Naive thymus-derived CD4-positive, alpha-beta T cell (primary cell): Measurements from ENCODE around the gene GMPPB. TPM values are rescaled to one million over a fixed set of nuclear protein-coding genes. Genes with fewer than 3 reads are reported as not detected.

Source experiments
- ATAC-seq: fragments of 150-1000 bp; cut with Tn5 transposase; 2 replicates; pipeline ENCODE4 v1.10.0; 2021; ENCODE audit warnings: mild to moderate bottlenecking, moderate library complexity
- CTCF ChIA-PET: fragments of 350-600 bp; sonication (Branson Sonifier 250); formaldehyde crosslinking; loops from one replicate; lab custom pipeline; 2021; ENCODE audit warnings: antibody characterized with exemption; lab: Charles Lee
- POLR2A ChIA-PET: fragments of 350-600 bp; sonication (Branson Sonifier 250); formaldehyde crosslinking; loops from one replicate; lab custom pipeline; 2021; ENCODE audit warnings: antibody characterized with exemption, inconsistent platforms; lab: Charles Lee
- DNase-seq, 9 donors: peaks; one replicate each; pipeline versions ENCODE4 v3.0.0 to v3.0.0-alpha.2; 2020 to 2022; ENCODE audit warnings: mixed read lengths in 1 of 9
- H3K27ac ChIP-seq: one replicate; pipeline ENCODE4 v1.7.0; 2013; ENCODE audit warnings: mild to moderate bottlenecking, low read depth, low read length, moderate library complexity
- H3K27me3 ChIP-seq, 2 donors: one replicate each; pipeline ENCODE4 v1.7.0; 2013; ENCODE audit warnings: low read length in 2 of 2, mild to moderate bottlenecking in 2 of 2, moderate library complexity in 2 of 2; ENCODE audit not compliant: control insufficient read depth in 2 of 2, insufficient read depth in 2 of 2
- H3K36me3 ChIP-seq, 3 experiments: 1 replicate in 2 of 3; 2 replicates in 1 of 3; pipeline ENCODE4 v1.7.0; 2013; ENCODE audit warnings: low read length in 3 of 3, mild to moderate bottlenecking in 3 of 3, moderate library complexity in 1 of 3; ENCODE audit not compliant: insufficient read depth in 3 of 3, control insufficient read depth in 2 of 3
- H3K4me1 ChIP-seq, 2 donors: one replicate each; pipeline ENCODE4 v1.7.0; 2013; ENCODE audit warnings: low read length in 2 of 2, mild to moderate bottlenecking in 2 of 2, moderate library complexity in 1 of 2; ENCODE audit not compliant: control insufficient read depth in 2 of 2, insufficient read depth in 2 of 2
- H3K4me3 ChIP-seq: 2 replicates; pipeline ENCODE4 v1.7.0; 2013; ENCODE audit warnings: mild to moderate bottlenecking, low read length
- H3K9me3 ChIP-seq, 3 experiments: 1 replicate in 2 of 3; 2 replicates in 1 of 3; pipeline ENCODE4 v1.7.0; 2013; ENCODE audit warnings: low read length in 3 of 3; ENCODE audit not compliant: control insufficient read depth in 2 of 3
- H3K27ac Mint-ChIP-seq, 9 donors: one replicate each; pipeline ENCODE4 v1.8.0; 2020 to 2022; ENCODE audit warnings: mixed read lengths in 9 of 9, mild to moderate bottlenecking in 8 of 9, moderate library complexity in 5 of 9, inconsistent platforms in 2 of 9
- H3K27me3 Mint-ChIP-seq, 5 donors: one replicate each; pipeline ENCODE4 v1.8.0; 2021 to 2022; ENCODE audit warnings: mixed read lengths in 5 of 5, mild to moderate bottlenecking in 1 of 5
- H3K36me3 Mint-ChIP-seq, 5 donors: one replicate each; pipeline ENCODE4 v1.8.0; 2020 to 2022; ENCODE audit warnings: mixed read lengths in 5 of 5, mild to moderate bottlenecking in 3 of 5, inconsistent platforms in 1 of 5
- H3K4me1 Mint-ChIP-seq, 7 donors: one replicate each; pipeline ENCODE4 v1.8.0; 2020 to 2022; ENCODE audit warnings: mixed read lengths in 7 of 7, mild to moderate bottlenecking in 3 of 7, inconsistent platforms in 1 of 7
- H3K4me3 Mint-ChIP-seq, 10 donors: one replicate each; pipeline ENCODE4 v1.8.0; 2020 to 2022; ENCODE audit warnings: mild to moderate bottlenecking in 10 of 10, mixed read lengths in 10 of 10, moderate library complexity in 6 of 10, inconsistent platforms in 2 of 10
- H3K9me3 Mint-ChIP-seq, 11 donors: one replicate each; pipeline ENCODE4 v1.8.0; 2020 to 2022; ENCODE audit warnings: mixed read lengths in 11 of 11, mild to moderate bottlenecking in 4 of 11, inconsistent platforms in 1 of 11, moderate library complexity in 1 of 11
- intact Hi-C, 2 donors: fragments of 100-400 bp; cut with micrococcal nuclease; formaldehyde crosslinking; loops; one replicate each; pipeline ENCODE4 v1.15.1; 2023
- polyA plus RNA-seq, 2 donors: library from polyadenylated mRNA; unstranded; fragments of 300-500 nt; fragmentation: Illumina TruSeq; gene quantifications; one replicate each; pipeline ENCODE4 v1.2.3, GENCODE V29; 2021
- total RNA-seq, 6 experiments: library from RNA in 5 of 6; stranded (reverse) in 5 of 6; gene quantifications; 1 replicate in 5 of 6; 2 replicates in 1 of 6; pipeline ENCODE4 v1.2.3 and lab custom pipeline; 2021 to 2026

The GMPPB gene
- total and polyA plus RNA-seq, 7 experiments from 2014 or later = 14.9 to 60.4 (median 39.3) TPM

DNA sequence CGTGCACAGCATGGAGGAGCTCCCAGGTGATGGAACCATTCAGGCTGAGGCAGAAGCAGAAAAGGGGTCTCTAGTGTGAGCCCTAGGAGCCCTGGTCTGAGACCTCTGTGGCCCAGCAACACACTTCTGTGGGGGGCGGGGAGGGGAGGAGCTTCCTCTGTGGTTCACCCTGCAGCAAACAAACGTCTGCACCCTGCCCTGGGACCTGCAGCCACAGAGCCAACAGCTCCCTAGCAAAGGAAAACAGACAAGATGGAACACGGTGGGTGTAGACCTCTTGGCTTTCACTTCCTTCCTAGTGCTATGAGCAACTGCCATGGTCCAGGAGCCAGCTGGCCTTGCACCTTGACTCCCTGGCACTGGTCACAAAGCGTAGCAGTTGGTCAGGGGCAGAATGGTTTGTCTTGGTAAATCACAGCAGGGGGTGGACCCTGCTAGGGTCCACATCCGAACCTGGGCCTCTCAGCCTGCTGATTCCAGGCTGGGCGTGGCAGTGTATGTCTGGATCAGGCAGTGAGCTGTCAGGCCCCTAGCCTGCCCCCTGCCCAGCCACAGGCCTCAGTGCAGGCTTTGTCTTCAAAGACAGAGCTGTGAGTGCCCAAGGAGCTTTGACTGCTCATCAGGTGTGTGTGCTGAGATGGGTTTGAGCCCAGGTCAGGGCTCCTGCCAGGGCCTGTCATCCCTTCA, 11.0 kb downstream of the GMPPB start:
- H3K4me1 ChIP-seq = no peaks in the 10 kb centered on the region
- DNase-seq = no peak
- no peak for ATAC-seq
- H3K27me3 ChIP-seq = no peaks in the 10 kb centered on the region
- H3K36me3 ChIP-seq = peaks cover 0 to 19% (median 0%) of the 10 kb centered on the region in 3 experiments
- intact Hi-C loops = no loop called here
- H3K9me3 Mint-ChIP-seq = no peaks in the 10 kb centered on the region
- H3K4me1 Mint-ChIP-seq = peaks cover 0 to 17% (median 4%) of the 10 kb centered on the region in 7 donors
- H3K27ac Mint-ChIP-seq = peak overlapping the region in 1 of 9 donors; percentile 4
- no peak overlapping the region for H3K27ac ChIP-seq
- POLR2A ChIA-PET = interaction anchor here (1.2 kb wide), 1 partner anchor 10 kb away, joined by 4 read pairs; no protein-coding TSS in a partner anchor
- no peaks in the 10 kb centered on the region for H3K9me3 ChIP-seq
- peaks cover 0 to 5% (median 2%) of the 10 kb centered on the region in 5 donors for H3K36me3 Mint-ChIP-seq
- CTCF ChIA-PET = no interaction called here
- H3K27me3 Mint-ChIP-seq = no peaks in the 10 kb centered on the region
- H3K4me3 ChIP-seq = no peak overlapping the region
- no peak overlapping the region for H3K4me3 Mint-ChIP-seq

DNA sequence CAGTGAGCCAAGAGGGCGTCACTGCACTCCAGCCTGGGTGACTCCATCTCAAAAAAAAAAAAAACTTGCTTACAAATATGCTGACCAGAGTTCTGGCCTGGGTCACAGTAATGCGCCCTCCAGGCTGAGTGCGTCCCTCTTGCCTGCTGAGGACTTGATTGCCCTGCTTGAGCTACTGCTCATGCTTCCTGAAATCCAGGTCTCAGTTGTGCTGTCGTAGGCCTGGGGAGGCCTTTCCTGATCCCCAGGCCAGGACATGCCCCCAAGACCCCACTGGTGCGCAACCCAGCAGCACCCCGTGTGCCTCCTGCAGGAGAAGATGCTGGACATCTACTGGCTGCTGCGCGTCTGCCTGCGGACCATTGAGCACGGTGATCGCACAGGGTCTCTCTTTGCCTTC, 11.6 kb downstream of the GMPPB start:
- Mint-ChIP-seq H3K27ac (no peak overlapping the region), H3K4me3 (no peak overlapping the region), H3K27me3 (no peaks in the 10 kb centered on the region), H3K4me1 (peaks cover 0 to 17% (median 4%) of the 10 kb centered on the region in 7 donors), H3K9me3 (no peaks in the 10 kb centered on the region), H3K36me3 (peaks cover 0 to 8% (median 2%) of the 10 kb centered on the region in 5 donors)
- no peak for ATAC-seq
- H3K4me3 ChIP-seq = no peak overlapping the region
- no peaks in the 10 kb centered on the region for H3K9me3 ChIP-seq
- H3K36me3 ChIP-seq = peaks cover 0 to 25% (median 0%) of the 10 kb centered on the region in 3 experiments
- H3K4me1 ChIP-seq = no peaks in the 10 kb centered on the region
- intact Hi-C loops = no loop called here
- DNase-seq = no peak
- H3K27me3 ChIP-seq = no peaks in the 10 kb centered on the region
- H3K27ac ChIP-seq = no peak overlapping the region
- POLR2A ChIA-PET = interaction anchor here (1.2 kb wide), 1 partner anchor 11 kb away, joined by 4 read pairs; no protein-coding TSS in a partner anchor
- CTCF ChIA-PET = no interaction called here

DNA sequence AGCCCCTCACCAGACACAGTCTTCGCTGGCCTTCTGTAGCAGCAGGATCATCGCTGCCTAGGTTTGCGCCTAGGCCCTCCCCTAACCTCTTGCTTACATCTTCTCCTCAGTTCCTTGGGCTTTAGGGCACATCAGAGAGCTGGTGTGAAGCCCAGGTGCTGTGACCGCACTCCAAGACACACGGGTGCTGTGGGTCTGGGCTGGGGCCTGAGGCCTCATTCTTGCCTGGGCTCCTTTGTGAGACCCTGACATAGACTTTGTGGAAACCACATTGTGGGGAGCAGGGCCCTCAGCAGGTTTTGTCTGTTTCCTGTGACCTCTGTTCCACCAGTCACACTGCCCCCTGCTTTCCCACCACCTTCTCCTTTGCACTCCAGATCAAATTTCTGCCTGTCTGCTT, 12.3 kb downstream of the GMPPB start:
- peak; percentile 34 for ATAC-seq
- ChIA-PET POLR2A (interaction anchor here (1.5 kb wide), 1 partner anchor 8 kb away, joined by 4 read pairs; the partner anchor contains the start of gene AMIGO3), CTCF (interaction anchor here (0.6 kb wide), 1 partner anchor 229 kb away, joined by 3 read pairs; the partner anchor contains the start of gene RBM6)
- H3K9me3 Mint-ChIP-seq = no peaks in the 10 kb centered on the region
- Histone ChIP-seq H3K4me1 (no peaks in the 10 kb centered on the region), H3K27ac (no peak overlapping the region), H3K9me3 (no peaks in the 10 kb centered on the region), H3K27me3 (no peaks in the 10 kb centered on the region), H3K4me3 (no peak overlapping the region), H3K36me3 (peaks cover 0 to 31% (median 0%) of the 10 kb centered on the region in 3 experiments)
- H3K27ac Mint-ChIP-seq = peak overlapping the region in 1 of 9 donors; percentile 78
- peaks cover 0 to 12% (median 2%) of the 10 kb centered on the region in 5 donors for H3K36me3 Mint-ChIP-seq
- DNase-seq = no peak
- intact Hi-C loops = no loop called here
- no peak overlapping the region for H3K4me3 Mint-ChIP-seq
- H3K27me3 Mint-ChIP-seq = no peaks in the 10 kb centered on the region
- peaks cover 0 to 17% (median 4%) of the 10 kb centered on the region in 7 donors for H3K4me1 Mint-ChIP-seq

DNA sequence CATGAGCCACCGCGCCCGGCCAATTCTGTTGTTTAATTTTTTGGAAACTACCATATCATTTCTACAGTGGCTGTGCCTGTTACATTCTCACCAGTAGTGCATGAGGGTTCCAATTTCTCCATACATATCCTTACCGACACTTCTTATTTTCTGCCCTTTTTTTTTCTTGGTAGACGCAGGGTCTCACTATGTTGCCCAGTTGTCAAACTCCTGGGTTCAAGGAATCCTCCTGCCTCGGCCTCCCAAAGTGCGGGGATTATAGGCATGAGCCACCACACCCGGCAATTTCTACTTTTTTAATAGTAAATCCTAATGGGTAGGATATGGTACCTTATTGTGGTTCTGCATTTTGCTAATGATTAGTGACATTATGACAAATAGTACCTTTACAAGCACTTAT, 13.9 kb downstream of the GMPPB start:
- Mint-ChIP-seq H3K9me3 (no peaks in the 10 kb centered on the region), H3K4me3 (no peak overlapping the region), H3K4me1 (peaks cover 0 to 17% (median 4%) of the 10 kb centered on the region in 7 donors), H3K36me3 (peaks cover 0 to 12% (median 0%) of the 10 kb centered on the region in 5 donors), H3K27ac (peak overlapping the region in 1 of 9 donors; percentile 12), H3K27me3 (no peaks in the 10 kb centered on the region)
- ChIA-PET POLR2A (no interaction called here), CTCF (no interaction called here)
- ATAC-seq (no peak), DNase-seq (no peak)
- Histone ChIP-seq H3K27me3 (no peaks in the 10 kb centered on the region), H3K36me3 (peaks cover 0 to 37% (median 0%) of the 10 kb centered on the region in 3 experiments), H3K4me3 (no peak overlapping the region), H3K4me1 (no peaks in the 10 kb centered on the region), H3K9me3 (no peaks in the 10 kb centered on the region), H3K27ac (no peak overlapping the region)
- intact Hi-C loops = no loop called here

DNA sequence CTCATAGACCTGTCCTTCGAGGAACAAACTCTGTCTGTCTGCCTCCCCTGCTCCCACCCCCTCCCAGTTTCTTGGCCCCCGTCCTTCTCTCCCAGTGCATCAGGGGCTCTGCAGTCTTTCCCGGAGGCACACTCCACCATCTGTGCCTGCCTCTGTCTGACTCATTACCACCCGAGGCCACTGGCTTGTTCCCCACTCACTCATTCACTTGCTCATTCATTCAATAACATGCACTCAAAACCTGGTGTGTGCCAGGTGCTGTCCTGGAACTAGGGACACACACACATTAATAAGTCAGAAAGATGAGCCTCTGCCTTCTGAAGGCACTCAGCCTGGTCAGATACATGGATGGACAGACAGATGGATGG, 16.7 kb downstream of the GMPPB start:
- no peak for ATAC-seq
- Histone ChIP-seq H3K9me3 (no peaks in the 10 kb centered on the region), H3K4me3 (no peak overlapping the region), H3K27me3 (no peaks in the 10 kb centered on the region), H3K27ac (no peak overlapping the region), H3K36me3 (peaks cover 0 to 49% (median 0%) of the 10 kb centered on the region in 3 experiments), H3K4me1 (no peaks in the 10 kb centered on the region)
- ChIA-PET POLR2A (interaction anchor here (1.2 kb wide), 1 partner anchor 79 kb away, joined by 3 read pairs; the partner anchor contains the start of gene IP6K1), CTCF (interaction anchor here (1.1 kb wide), 1 partner anchor 132 kb away, joined by 3 read pairs; no protein-coding TSS in a partner anchor)
- DNase-seq = no peak
- Mint-ChIP-seq H3K4me3 (no peak overlapping the region), H3K9me3 (no peaks in the 10 kb centered on the region), H3K27me3 (no peaks in the 10 kb centered on the region), H3K27ac (peak overlapping the region in 3 of 9 donors; percentile 47 to 57 (median 51)), H3K36me3 (peaks cover 0 to 12% (median 2%) of the 10 kb centered on the region in 5 donors), H3K4me1 (peaks cover 0 to 8% (median 0%) of the 10 kb centered on the region in 7 donors)
- intact Hi-C loops = no loop called here

DNA sequence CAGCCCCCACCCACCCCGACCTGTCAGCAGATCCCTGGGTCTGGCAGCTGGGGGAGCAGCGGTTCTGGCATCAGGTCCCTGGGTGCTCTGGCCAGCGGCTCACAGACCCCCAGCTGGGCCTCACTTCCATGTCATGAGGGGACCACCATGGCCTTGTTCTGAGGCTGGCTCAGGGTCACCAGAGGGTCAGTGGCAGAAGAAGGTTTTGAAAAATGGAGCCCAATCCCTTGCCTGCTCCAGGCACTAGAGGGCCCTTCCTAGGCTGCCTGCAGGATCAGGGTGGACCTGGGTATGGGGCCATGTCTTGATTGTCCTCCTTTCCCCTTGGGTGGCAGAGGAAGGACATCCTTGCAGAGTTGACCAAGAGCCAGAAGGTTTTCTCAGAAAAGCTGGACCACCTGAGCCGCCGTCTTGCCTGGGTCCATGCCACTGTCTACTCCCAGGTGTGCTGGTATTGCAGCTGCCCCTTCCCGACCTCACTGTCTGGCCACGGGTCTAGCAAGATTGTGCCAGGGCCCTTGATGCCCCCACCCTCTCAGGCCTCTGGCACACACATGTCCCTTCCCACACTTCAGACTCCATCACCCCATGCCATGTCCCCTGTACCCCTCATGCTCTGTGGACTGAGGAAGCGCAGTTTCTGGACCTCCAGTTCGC, 17.2 kb downstream of the GMPPB start:
- no peaks in the 10 kb centered on the region for H3K4me1 ChIP-seq
- Mint-ChIP-seq H3K4me1 (peaks cover 0 to 7% (median 0%) of the 10 kb centered on the region in 7 donors), H3K4me3 (no peak overlapping the region), H3K9me3 (no peaks in the 10 kb centered on the region), H3K27me3 (no peaks in the 10 kb centered on the region), H3K27ac (peak overlapping the region in 2 of 9 donors; percentile 47 to 57), H3K36me3 (peaks cover 0 to 12% (median 2%) of the 10 kb centered on the region in 5 donors)
- H3K27me3 ChIP-seq = no peaks in the 10 kb centered on the region
- ATAC-seq = no peak
- intact Hi-C loops = no loop called here
- DNase-seq = peak in 1 of 9 donors; percentile 6
- H3K9me3 ChIP-seq = no peaks in the 10 kb centered on the region
- peaks cover 0 to 54% (median 0%) of the 10 kb centered on the region in 3 experiments for H3K36me3 ChIP-seq
- ChIA-PET CTCF (no interaction called here), POLR2A (no interaction called here)
- H3K4me3 ChIP-seq = no peak overlapping the region
- H3K27ac ChIP-seq = no peak overlapping the region
